HG02798 (cell line): Measurements from ENCODE around the gene DGKI.

Experiments used
- ATAC-seq: cut with Tn5 transposase; IDR thresholded peaks from one replicate; pipeline ENCODE4 v1.9.1; 2021; ENCODE audit warnings: mild to moderate bottlenecking; ENCODE audit not compliant: unreplicated experiment, poor library complexity

DGKI gene

DNA sequence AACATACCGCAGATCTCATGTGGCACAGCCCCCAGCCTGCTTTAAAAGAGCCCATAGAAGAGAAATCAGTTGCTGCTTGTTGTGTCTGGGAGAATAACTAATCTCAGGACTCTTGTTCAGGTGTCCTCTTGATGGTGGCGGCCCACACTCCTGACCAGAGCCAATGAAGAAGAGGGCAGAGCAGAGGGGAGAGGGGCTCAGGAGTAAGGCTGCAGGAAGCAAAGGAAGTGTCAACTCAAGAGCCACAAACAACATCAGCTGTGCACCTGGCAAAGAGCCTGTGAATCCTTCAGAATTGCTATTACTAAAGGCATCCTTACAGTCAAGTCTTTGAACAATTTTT lies 443.4 kb downstream of the DGKI start:
- ATAC-seq = no peak

DNA sequence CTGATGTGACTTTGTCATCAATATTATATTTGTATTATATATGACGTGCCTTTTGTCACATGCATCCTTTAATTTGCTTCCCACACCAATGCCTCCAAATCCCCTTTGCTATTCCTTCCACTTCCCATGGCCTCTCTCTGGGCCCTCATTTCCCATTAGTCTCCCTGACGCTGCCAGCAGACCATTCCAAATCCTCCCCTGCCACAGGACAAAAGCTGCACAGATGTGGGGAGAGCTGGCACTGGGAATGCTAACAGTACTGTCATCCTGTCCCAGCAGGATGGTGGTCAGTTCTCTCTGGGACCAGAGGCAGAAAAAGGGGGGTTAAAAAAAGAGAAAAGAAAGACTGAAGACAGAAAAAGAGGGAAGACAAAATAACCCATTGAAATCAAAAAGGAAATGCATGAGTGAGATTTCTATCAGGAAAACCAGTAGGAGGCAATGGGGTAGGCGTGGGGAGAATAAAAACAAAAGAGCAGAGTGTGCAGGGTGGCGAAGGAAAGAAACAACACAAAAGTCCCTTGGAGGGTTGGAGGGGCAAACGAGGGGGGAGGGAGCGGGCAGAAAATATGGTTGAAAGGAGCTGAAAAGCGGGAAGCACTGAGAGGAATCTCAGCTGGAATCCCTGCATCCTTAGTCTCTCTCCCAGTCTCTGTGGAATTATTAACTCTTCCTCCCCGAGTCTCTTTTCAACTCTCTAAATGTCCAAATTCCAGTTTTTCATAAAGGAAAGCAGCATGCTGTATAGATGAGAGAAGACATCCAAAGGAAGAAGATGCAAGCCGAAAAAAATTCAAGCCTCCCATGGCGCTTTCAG lies 444.0 kb downstream of the DGKI start:
- ATAC-seq = no peak

DNA sequence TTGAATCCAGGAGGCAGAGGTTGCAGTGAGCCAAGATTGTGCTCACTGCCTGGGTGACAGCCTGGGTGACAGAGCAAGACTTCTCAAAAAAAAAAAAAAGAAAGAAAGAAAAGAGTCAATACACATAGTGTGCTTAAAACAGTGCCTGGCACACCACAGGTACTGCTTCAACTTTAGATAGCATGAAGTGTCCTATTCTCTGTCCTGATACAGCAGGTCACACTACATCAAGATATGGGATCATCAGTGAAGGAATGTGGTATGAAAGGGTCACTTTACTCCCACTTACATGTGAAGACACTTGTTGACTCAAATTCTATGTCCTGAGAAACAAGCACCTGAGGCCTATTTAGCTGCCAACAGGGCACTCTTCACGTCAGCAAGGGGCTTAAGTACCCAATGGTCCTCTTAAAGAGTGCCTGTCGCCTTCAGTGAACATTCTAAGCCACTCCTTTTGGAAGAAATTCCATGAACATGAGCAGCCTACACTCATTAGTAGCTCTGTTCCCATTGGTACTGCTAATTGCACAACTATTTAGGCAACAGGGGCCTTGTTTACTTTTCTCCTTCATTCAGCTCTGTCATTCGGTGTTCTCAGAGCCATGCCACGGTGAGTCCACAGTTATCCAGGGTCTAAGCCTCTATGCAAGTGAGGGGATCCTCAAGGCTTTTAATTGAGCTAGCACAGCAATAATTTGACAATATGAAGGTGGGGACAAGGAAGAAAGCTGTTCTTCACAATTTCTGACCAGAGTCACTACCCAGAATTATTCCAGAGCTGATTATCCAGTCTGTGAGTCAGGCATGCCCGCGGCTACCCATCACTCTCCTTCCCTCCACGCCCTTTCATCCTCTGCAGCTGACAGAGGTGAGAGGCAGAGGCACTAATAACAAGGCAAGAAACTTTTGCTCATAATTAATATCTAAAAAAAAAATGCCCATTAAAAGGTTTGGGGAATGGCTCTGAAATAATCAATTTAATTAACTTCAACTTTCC lies 446.6 kb downstream of the DGKI start:
- ATAC-seq = no peak

DNA sequence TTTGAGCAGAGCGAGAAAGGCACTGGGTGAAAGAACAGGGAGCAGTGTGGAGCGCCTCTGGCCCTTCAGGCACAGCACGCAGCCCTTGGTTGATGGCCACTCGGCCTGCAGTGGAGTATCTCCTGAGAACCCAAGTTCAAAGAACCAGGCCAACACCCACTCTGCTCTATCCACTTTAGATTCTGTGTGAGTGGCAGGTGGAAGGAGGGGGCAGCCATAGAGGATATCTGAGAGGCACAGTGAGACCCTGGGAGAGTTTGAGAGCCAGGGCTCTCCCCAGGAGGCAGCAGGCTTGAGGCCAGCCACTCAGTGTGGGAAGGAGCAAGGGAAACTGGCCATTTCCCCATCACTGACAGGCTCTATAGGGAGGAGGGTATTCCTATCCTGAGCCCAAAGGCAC lies 450.7 kb downstream of the DGKI start:
- no peak for ATAC-seq

DNA sequence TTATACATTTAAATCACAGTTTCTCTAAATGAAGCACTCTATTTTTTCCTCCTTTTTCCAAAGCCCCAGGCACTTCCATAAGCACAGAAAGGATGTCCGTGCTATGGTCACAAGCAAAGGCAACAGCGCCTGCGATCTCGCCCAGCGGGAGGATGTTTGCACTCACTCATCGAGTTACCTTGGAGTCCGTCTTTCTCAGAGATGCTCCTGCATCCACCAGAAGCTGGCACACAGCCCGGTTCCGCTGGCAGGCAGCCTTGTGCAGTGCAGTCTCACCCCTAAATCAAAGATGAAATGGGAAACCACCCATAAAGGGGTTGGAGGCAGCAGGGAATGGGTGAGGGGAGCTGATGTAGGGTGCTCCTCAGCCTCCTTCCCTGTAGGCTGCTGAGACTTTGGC lies 451.4 kb downstream of the DGKI start:
- no peak for ATAC-seq

DNA sequence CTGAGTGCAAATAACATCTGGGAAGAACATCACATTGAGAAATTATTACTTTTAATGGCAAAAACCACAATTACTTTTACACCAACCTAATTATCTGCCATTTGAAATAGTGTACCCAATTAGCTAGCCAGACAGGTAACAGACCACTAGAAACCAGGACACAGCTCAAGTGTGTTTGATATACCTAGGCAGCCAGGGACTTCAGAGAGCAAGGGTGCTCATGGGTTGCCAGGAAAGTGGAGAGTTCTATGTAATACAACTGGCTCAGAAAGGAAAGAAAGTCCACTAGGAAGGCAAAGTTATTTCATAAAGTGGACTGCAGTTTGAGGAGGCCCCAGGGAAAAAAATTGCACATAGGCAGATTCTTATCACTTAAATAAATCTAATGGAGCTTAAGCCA lies 453.2 kb downstream of the DGKI start:
- ATAC-seq = no peak

DNA sequence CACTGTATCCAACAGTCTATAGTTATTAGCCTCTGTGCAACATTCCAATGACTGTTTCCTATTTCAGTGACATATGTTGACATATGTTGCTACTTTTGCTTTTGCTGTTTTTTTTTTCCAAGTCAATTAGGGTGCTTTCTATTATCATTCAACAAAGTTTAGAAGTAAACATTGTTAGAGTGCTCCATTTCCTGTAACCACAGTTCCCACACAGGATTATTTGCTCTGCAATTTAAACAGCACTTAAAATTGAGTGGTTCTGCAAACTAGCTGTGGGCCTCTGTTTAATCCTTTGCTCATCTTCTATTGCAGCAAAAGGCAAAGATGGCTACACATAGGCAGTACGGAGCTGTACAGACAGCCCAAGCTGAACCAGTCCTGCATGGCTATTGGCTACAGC lies 456.7 kb downstream of the DGKI start:
- ATAC-seq = no peak

DNA sequence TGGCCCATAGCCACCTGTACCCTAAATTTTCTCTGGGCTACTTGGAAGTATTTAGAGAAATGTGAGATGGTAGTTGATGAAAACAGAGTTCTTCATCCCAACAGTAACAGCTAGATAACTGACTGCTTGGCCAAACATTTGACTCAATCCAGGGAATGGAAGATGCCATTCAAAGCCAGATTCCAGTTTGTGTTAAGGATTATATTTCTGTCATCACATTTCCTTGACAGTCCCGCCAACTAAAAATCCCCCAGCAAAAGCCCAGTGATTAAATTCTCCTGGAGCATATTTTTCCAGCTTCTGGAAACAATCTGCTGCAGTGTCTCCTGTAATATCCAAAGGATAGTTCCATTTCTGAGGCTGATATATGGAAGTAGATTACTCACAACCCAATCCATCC lies 457.9 kb downstream of the DGKI start:
- ATAC-seq = no peak

DNA sequence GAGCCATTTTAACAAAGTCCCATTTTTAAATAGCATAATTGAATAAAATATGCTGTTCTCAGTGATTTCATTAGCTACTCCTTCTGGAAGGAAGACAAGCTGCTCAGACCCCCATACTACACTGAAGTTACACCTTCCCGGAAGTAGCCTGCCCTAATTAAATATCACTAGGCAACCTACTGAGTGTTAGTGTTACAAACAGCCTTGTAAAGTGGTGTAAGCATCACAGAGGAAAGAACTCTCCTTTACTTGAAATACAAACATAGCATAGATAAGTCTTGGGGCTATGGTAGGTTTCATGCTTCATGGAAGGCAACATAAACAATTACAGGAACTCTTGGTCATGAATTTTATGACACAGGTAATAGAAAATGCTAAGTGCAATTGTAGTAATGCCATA lies 459.8 kb downstream of the DGKI start:
- ATAC-seq = no peak

DNA sequence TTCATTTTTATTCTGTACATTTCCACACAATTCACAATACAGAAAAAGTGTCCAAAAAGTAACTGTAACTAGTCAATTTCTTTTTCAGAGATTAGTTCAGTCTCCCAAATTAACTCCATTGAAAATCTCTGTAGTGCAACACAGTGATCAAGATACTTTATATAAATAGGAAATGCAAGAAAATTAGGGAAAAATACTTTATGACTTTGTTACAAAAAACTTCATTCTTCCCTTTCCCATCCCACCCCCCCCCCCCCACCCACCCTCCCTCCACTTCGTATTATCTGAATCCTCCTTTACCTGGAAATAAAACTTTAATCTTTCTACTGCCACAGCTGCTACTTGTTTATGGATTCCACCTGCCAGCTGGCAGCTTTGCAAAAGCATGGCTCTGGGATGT lies 465.7 kb downstream of the DGKI start:
- no peak for ATAC-seq

DNA sequence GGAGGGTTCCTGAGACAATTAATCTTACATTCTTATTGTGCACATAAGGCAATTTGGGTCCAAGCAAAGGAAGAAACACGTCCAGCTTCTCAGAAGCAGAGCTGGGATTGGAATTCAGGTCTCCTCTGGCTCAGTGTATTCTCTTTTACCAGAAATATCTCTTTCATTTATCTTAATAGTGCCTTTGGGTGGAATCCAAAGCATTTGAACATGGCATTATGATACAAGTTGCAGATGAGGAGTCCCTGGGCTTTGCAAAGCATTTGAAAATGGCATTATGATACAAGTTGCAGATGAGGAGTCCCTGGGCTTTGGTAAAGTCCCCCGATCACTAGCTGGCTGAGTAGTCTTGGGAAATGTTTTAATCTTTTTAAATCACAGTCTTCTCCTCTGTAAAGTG lies 473.3 kb downstream of the DGKI start:
- no peak for ATAC-seq

DNA sequence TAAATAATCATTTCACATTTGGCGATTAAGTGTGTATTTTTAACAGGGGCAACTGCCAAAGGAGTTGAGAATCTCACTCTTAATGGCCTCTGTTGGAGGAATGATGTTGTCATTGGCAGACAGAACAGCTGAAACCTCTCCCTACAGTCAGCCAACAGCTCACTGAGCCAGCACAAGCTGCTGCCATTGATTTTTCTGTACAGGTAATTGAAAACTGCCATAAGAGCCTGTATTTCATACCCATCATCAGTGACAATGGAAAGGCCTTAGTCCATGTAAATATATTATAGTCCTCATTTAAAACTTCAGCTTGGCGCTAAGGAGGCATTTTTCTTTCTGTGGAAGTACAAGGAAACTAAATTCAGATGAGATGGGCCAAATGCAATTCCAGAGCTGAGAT lies 475.2 kb downstream of the DGKI start:
- ATAC-seq = no peak

DNA sequence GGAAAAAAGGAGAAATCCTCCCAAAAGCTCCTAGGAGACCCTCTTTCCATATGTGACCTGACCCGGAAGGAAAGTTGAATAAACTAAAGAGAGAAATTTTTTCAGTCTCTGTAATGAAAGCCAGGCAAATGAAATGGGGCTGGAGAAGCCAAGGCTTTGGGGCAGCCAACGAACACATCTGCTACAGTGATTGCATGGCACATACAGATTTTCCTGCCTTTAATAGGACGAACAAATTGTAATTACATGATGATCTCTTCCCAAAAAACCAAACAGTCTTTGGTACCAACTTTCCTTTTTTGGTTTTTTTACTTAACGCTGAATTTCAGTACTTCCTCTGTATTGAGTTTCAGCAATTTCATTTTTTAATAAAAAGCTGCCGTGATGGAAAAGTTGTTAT lies 479.8 kb downstream of the DGKI start:
- ATAC-seq = no peak

DNA sequence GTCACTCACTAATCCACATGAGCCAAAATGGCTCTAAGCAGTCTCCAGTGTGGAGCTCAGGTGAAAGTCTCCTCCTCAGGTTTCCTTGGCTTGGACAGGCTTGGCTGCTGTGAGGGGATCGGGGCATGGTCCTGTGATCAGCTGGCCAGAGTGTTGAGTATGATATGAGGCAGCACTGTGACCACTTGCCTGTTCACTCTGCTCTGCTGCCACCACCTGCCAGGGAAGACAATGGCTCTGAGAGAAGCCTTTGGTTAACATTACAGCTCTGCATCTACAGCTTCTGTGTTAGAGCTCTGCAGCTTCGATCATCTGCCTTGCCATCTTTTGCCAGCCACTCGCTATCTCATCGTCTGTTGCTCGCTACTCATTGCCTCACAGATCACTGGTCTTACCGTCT lies 483.1 kb downstream of the DGKI start:
- ATAC-seq = no peak

DNA sequence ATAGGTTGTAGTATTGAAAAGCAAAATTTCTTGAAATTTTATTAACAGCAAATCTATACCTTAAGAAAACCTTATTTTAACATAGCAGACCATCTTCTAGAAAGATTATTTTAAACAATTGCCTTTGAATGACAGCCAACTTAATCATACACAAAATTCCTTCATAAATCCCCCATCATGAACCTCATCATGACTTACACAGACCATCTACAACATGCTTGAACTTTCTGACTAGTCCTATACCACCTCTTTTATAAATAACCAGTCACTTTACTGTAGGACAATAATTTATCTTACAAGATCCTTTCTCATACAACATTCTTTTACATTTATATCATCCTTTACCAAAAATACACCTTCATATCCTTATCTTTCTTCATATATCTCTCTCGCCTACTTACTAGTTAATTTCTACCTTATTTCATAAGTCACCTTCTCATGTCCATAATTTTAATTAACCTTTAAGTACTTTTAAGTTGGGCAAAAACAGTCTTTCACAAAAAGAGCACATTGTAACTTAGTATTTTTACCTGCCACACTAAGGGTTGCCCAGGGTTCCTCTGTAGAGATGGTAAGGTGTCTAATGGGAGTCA lies 486.6 kb downstream of the DGKI start:
- ATAC-seq = no peak

DNA sequence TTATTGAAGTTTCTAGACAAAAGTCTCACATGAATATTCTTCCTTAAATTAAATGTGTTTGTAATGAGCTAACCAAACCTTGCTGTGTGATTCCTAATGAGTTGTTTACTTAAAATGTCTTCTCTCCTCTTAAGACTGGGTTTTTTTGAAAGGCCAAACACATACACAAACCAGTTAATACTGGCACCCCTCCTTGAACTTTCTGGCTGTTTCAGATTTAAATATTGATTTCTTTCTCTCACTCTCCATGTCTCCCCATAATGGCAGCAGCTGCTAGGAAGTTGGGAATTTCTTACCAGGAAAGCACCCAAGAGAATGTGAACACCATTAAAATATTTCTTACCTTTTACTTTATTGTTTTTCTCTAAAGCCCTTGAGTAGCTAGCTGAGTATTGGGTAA lies 491.8 kb downstream of the DGKI start:
- no peak for ATAC-seq

DNA sequence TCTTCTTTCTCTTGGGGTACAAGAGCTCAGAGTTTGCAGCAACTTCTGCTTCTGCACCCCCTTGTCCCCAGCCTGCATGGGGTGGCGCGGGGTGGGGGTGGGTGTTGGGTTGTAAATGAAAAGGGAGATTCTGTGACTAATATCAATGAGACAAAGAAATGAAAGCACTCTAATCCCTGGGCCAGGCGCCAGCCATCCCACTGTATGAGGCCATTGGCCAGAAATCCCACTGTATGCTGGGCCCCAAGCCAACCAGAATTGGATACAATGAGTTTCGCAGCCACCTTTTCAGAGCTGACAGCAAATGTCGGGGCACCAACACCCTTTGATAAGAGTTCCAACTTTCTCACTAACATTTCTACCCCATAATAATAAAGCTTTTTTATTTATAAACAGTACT lies 492.4 kb downstream of the DGKI start:
- no peak for ATAC-seq

DNA sequence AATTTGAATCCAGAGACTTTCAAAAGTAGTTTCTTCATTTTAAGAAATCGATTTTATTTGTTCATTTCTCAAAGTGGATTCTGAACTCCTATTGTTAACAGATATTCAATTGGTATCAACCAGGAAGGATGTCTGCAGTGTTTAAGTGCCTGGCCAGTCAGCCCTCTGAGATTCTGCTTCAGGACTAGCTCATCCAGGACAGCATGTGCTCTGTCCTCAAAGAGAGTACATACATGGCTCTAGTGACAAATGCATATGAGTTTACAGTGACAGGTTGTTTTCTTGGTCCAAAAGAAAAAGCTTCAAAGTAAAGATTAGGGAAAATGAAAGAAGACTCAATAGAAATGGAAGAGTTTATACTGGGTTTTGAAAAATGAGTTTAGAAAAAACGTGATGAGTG lies 494.8 kb downstream of the DGKI start:
- ATAC-seq = no peak

DNA sequence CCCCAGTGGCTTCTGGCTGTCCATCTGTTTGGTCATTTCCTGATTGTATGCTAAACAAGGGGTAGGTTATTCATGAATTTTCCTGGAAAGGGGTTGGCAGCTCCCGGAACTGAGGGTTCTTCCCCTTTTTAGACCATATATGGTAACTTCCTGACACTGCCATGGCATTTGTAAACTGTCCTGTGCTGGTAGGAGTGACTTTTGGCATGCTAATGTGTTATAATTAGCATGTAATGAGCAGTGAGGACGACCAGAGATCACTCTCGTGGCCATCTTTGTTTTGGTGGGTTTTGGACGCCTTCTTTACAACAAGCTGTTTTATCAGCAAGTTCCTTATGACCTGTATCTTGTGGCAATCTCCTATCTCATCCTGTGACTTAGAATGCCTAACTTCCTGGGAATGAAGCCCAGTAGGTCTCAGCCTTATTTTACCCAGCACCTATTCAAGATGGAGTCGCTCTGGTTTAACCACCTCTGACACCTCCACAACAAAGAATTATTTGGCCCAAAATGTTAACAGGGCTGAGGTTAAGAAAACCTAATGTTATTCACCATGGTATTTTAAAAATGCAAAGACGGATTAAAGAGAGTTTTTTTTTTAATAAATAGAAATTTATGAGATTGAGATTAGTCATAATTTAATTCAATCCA lies 500.9 kb downstream of the DGKI start:
- no peak for ATAC-seq

DNA sequence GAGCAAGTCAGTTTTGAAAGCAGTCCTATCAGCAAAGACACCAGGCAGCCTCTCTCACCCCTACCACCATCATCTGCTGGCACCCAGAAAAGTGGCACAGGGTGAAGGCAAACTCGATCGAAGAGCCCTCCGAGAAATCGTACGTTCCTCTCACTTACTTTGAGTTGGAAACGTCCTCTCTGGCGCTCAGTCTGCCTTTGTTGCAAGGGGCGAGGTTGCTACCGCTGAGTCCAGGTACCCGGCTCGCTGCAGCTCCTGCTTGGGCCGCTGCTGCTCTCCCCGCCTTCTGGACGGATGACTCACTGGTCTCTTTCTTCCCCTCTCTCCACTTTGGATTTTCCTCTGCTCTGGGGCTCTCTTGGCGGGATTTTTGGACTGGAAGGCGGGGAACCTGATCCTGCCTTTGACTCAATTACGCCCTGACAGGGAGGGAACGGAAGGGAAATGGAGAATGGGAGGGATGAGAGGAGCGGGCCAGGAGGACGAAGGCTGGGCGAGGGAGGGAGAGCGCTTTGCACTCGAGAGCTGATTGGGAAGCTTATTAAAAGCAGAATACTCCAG lies 503.4 kb downstream of the DGKI start, which contains the start of gene PTN:
PTN (minus strand) TSS at position 453 of the 561 bp plus-strand sequence. CDS start 88,760 bp downstream, outside the sequence.
- no peak for ATAC-seq
